ENCODE measurements around the gene DHRS7B.
A peak's percentile ranks its signal among the peaks of the same experiment; 100 is the strongest.
"Not testable (repeated sequence)": the region's sequence is repeated elsewhere in the genome, so short reads cannot be mapped to it uniquely, and the experiment has no call there.

Gene DHRS7B

GRCh38 chr17:21126645-21127508, at the start of gene DHRS7B:
DHRS7B (plus strand) TSS chr17:21126964; CDS start chr17:21126972, 8 bp downstream.
- peak; percentile 99 for DNase-seq

GRCh38 chr17:21077281-21077680, 49.5 kb upstream of the DHRS7B start:
- DNase-seq = no peak

GRCh38 chr17:21078016-21078780, 48.6 kb upstream of the DHRS7B start:
- no peak for DNase-seq

GRCh38 chr17:21079196-21079595, 47.6 kb upstream of the DHRS7B start:
- DNase-seq = no peak

GRCh38 chr17:21082001-21082436, 44.7 kb upstream of the DHRS7B start:
- peak; percentile 43 for DNase-seq

- DNase-seq = not testable (repeated sequence)
Observed at GRCh38 chr17:21085280-21085679, 41.5 kb upstream of the DHRS7B start.

- DNase-seq = no peak
Observed at GRCh38 chr17:21085707-21086106, 41.1 kb upstream of the DHRS7B start.

- DNase-seq = no peak
Observed at GRCh38 chr17:21089145-21089544, 37.6 kb upstream of the DHRS7B start.

GRCh38 chr17:21089933-21090901, 36.5 kb upstream of the DHRS7B start:
- no peak for DNase-seq

GRCh38 chr17:21090902-21091618, 35.7 kb upstream of the DHRS7B start:
- DNase-seq = peak; percentile 23

- no peak for DNase-seq
Observed at GRCh38 chr17:21094298-21094704, 32.5 kb upstream of the DHRS7B start.

GRCh38 chr17:21095735-21096134, 31.0 kb upstream of the DHRS7B start:
- no peak for DNase-seq

- DNase-seq = no peak
Observed at GRCh38 chr17:21096874-21097273, 29.9 kb upstream of the DHRS7B start.

GRCh38 chr17:21098934-21099689, 27.7 kb upstream of the DHRS7B start:
- peak; percentile 99 for DNase-seq

GRCh38 chr17:21100636-21101035, 26.1 kb upstream of the DHRS7B start:
- DNase-seq = peak; percentile 7

- DNase-seq = no peak
Observed at GRCh38 chr17:21104608-21105007, 22.2 kb upstream of the DHRS7B start.

- DNase-seq = no peak
Observed at GRCh38 chr17:21105064-21105894, 21.5 kb upstream of the DHRS7B start.

GRCh38 chr17:21106316-21106715, 20.4 kb upstream of the DHRS7B start:
- DNase-seq = no peak

- DNase-seq = not testable (repeated sequence)
Observed at GRCh38 chr17:21107067-21107650, 19.6 kb upstream of the DHRS7B start.

GRCh38 chr17:21108651-21109050, 18.1 kb upstream of the DHRS7B start:
- DNase-seq = no peak

Measured in hematopoietic multipotent progenitor cell treated with erythropoietin and hydrocortisone succinate and interleukin-3 and kit ligand, for 6 days (in vitro differentiated cells).